RPMI7951 (cell line): Measurements from ENCODE around the gene SRPK2. TPM values are rescaled to one million over a fixed set of nuclear protein-coding genes. Genes with fewer than 3 reads are reported as not detected.
"Not testable (repeated sequence)": the region's sequence is repeated elsewhere in the genome, so short reads cannot be mapped to it uniquely, and the experiment has no call there.

Experiments
- DNase-seq: peaks from one replicate; pipeline ENCODE4 v3.0.0-alpha.2; 2012; ENCODE audit warnings: low read depth
- total RNA-seq: library from RNA; depleted of rRNA; stranded (reverse); fragments of >200 nt; shearing (Covaris generic); gene quantifications from 2 replicates; pipeline ENCODE4 v1.2.3, GENCODE V29; 2014; rRNA removed

Gene SRPK2
- 27.8 and 34.0 TPM in 2 replicates for total RNA-seq

DNA sequence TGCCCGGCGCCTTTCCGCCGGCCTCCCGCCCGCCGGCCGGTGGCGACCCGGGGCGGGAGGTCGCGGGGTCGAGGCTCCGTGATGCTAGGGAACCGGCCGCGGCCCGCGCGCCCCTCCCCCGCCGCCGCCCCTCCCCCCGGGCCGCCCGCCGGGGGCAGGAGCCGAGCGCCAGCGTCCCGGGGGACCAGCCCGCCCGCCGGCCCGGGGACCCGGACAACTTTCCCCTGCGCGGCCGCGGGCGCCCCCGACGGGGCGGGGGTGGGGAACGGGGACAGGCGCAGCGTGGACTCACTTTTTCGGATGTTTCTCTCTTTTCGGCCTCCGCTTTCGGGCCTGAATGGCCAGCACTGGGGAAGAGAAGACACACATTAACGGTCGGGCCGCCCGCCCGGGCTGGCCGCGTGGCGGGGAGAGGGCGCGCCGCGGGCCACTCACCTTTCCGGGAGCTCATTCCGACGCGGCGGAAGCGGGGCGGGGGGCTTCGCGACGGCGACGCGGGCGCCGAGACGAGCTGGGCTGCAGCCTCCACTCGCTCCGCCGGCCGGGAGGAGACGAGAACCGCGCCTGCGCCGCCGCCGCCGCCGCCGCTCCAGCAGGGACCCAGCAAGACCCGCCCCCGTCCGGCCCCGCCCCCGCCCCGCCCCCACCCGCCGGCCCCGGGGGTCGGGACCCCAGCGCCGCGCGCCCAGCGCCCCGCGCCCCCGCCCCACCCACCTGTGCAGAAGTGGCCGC is at the start of gene SRPK2:
Gene SRPK2 (minus strand): TSS at position 566 of the 732 bp plus-strand sequence.
- DNase-seq = peak; percentile 69

GRCh38 chr7:105438254-105438653 is 49.5 kb upstream of the SRPK2 start:
- DNase-seq = no peak

- not testable (repeated sequence) for DNase-seq
These were observed 48.6 kb upstream of the SRPK2 start for GRCh38 chr7:105437356-105437755.

DNA sequence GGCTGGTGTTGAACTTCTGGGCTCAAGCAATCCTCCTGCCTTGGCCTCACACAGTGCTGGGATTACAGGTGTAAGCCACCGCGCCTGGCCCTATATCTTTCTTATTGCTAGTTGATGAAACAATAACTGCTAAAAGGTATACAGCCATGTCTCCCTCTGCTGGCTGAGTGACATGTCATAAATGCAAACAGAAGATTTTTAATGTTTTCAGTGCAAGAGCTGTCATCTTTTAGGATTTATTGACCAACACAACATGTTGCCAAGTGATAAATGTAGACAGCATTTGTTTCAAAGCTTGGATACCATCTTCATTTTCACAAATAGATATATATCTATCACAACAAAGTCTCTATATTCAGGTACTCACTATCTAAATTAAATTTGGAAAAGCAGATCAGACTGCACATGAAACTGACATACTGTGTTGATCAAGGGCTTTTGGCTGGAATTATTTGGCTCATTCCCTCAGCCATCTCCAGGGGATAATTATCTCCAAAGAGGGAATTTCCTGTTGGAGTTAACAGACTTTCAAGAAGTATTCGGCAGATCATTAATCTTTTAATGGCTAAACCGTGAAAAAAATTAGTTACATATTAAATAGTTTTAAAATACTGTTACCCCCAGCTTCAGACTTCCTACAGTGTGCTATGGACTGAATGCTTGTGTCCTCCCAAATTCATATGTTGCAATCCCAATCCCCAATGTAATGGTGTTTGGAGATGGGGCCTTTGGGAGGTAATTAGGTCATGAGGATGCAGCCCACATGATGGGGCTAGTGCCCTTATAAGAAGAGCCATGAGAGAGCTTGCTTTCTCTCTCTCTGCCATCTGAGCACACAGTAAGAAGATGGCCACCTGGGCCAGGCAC is 41.3 kb upstream of the SRPK2 start:
- DNase-seq = peak; percentile 53

- DNase-seq = no peak
These were observed 38.0 kb upstream of the SRPK2 start for GRCh38 chr7:105426606-105427146.

DNA sequence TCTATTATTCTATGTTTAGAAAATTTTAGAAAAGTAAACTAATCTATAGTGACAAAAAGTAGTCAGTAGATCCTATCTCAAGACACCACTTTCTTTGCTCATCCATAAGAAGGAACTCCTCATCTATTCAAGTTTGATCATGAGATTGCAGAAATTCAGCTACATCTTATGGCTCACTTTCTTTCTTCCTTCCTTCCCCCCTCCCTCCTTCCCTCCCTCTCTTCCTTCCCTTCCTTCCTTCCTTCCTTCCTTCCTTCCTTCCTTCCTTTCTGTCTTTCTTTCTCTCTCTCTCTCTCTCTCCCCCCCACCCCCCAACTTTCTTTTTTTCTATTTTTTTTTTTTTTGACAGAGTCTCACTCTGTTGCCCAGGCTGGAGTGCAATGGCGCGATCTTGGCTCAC is 35.3 kb upstream of the SRPK2 start:
- DNase-seq = no peak

DNA sequence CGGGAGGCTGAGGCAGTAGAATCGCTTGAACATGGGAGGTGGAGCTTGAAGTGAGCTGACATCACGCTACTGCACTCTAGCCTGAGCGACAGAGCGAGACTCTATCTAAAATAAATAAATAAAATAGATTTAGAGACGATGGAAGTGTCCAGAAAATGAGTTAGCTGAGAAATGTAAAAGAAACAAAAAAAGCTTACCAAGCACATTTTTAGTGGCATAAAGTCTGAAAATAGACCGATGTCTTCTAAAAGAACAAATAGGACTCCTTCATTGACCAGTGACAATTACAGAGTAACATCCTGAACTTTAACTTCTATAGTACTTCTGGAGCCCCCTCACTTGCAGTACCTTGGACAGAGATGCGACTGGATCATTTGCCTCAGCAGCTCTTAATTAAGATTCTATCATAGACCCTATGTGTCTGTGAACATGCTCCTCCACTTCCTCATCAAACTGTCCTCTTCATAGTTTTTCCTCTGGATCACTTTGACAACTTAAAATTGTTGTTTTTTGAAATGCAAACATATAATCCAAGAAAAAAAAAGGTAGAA is 25.2 kb upstream of the SRPK2 start:
- DNase-seq = no peak

GRCh38 chr7:105410774-105411173 is 22.1 kb upstream of the SRPK2 start:
- DNase-seq = not testable (repeated sequence)

DNA sequence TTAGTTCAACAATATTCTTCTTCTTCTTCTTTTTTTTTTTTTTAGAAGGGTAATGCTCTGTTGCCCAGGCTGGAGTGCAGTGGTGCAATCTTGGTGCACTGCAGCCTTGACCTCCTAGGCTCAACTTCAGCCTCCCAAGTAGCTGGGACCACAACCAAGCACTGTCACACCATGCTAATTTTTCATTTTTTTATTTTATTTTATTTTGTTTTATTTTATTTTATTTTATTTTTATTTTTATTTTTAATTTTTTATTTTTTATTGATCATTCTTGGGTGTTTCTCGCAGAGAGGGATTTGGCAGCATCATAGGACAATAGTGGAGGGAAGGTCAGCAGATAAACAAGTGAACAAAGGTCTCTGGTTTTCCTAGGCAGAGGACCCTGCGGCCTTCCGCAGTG is 21.1 kb upstream of the SRPK2 start:
- not testable (repeated sequence) for DNase-seq

- no peak for DNase-seq
These were observed 20.2 kb upstream of the SRPK2 start for GRCh38 chr7:105408791-105409410.

DNA sequence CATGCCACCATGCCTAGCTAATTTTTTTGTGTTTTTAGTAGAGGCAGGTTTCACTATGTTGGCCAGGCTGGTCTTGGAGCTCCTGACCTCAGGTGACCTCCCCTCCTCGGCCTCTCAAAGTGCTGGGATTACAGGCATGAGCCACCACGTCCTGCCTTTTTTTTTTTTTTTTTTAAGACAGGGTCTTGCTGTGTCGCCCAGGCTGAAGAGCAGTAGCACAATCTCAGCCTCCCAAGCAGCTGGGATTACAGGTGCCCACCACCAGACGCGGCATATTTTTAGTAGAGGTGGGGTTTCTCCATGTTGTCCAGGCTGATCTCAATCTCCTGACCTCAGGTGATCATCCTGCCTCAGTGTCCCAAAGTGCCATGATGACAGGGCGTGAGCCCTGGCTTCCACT is 14.4 kb upstream of the SRPK2 start:
- DNase-seq = no peak

DNA sequence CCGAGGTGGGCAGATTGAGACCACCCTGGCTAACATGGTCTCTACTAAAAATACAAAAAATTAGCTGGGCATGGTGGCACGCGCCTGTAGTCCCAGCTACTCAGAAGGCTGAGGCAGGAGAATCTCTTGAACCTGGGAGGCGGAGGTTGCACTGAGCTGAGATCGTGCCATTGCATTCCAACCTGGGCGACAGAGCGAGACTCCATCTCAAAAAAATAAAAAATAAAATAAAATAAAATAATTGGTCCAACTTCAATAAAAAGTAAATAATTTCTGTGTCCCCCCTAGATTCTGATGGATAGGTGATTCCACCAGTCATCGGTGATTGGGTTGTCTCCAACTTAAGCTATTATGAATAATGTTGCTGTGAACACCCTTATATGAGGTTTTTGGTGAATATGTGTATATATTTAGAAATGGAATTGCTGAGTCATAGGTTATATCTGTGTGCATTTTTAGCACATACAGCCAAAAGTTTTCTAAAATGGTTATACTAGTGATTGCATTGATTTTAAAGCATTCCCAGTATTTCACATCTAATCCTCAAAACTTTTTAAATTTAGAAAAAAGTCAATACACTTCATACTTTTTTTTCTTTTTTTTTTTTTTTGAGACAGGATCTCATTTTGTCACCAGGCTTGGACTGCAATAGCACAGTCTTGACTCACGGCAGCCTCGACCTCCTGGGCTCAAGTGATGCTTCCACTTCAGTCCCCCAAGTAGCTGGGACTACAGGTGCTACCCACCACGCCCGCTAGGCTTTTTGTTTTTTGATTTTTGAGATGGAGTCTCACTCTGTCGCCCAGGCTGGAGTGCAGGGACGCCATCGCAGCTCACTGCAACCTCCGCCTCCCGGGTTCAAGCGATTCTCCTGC is 13.7 kb upstream of the SRPK2 start:
- DNase-seq = no peak

- DNase-seq = peak; percentile 36
These were observed 10.5 kb upstream of the SRPK2 start for GRCh38 chr7:105399043-105399725.

GRCh38 chr7:105396566-105396965 is 7.8 kb upstream of the SRPK2 start:
- no peak for DNase-seq

GRCh38 chr7:105391429-105391828 is 2.7 kb upstream of the SRPK2 start:
- no peak for DNase-seq

DNA sequence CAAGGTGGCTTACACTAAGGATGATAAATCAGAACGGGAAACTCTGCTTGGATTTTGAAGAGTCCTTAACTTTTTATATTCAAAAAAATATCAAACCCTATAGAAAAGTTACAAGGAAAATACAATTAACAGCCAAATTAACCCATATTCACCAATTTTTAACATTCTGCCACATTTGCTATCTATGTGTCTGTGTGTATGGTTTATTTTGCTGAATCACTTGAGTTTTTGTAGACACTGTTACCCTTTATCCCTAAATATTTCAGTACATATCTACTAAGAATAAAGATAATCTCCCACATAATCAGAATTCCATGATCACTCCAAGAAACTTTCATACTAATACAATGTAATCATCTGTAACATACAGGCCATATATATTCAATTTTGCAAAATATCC is 1.2 kb upstream of the SRPK2 start:
- DNase-seq = no peak

DNA sequence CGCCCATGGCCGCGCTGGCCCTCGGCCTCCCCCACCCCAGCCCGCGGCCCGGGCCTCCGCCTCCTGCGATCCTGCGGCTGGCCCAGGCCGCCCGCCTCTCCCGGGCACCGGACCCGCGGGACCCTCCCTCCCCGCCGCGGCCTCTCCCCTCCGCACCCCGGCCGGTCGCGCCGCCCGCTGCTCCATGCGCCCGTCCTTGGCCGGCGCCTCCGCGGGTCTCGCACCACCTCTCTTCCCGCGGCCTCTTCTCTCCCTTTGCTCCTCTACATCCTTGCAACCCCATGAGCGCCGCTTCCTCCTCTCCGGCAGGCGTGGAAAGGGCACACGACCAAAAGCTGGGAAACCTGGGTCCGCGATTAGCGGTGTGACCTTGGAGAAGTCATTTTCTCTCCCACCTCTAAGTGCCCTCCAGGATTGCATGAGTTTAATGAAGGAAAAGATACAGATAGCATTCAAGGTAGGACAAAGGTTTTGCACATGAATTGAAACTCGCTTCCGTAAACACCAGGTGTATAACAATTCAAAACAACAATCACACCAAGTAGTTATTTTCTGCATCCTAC is 448 bp upstream of the SRPK2 start:
- DNase-seq = peak; percentile 62

DNA sequence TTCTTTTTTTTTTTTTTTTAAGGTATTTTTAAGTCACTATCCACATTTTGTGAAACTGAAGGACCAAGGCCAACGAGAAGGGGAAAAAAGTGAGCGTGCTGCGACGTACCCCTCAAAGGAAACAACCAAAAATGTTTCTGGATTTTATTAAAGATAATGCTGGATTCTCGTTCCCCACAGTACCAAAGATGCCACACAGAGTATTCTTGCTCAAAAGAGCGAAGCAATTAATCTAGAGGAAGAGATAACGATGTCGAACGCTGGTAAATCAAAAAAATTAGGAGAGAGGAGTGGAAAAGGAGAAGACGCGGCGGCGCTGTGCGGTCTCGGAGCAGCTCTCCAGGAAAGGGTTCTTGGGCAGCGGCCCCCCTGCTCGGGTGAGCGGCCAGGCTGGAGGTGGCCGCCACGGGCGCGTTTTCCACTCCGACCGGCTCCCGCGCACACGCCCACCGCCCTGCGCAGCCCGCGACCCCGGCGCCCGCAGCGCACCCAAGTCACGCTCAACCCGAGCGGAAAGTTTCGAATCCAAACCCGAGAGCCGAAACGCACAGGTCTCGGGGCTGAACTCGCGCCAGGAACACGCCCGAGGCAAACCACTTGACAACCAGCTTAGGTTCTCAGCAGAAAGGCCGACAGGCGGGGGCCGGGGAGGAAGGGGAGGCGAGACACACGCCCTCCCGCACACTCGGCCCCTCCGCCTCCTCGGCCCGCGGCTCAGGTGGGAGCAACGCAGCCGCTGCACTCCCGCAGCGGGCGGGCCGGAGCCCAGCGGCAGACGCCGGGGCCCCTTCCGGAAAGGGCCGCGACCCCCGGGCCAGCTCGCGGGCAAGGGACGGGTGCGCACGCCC is 989 bp downstream of the SRPK2 start:
- peak; percentile 69 for DNase-seq

- no peak for DNase-seq
These were observed 10.8 kb downstream of the SRPK2 start for GRCh38 chr7:105377903-105378302.
